Measurements from ENCODE around the gene RGS5. TPM values are rescaled to one million over a fixed set of nuclear protein-coding genes. Genes with fewer than 3 reads are reported as not detected.

The RGS5 gene
- total RNA-seq, 1 donor from 2014 or later, result 1.1 TPM

GRCh38 chr1:163205513-163205912 lies 2.8 kb upstream of the RGS5 start:
- H3K9me3 Mint-ChIP-seq, result no peaks in the 10 kb centered on the region
- no peaks in the 10 kb centered on the region for H3K27me3 Mint-ChIP-seq
- no peaks in the 10 kb centered on the region for H3K36me3 Mint-ChIP-seq (ENCODE audit: low read depth)
- no peak for TF ChIP-seq CTCF (IDR thresholded peaks at IDR 0.05)
- ATAC-seq (ENCODE audit: low read depth), result no peak
- CTCF ChIA-PET, result no interaction called here
- no peak overlapping the region for H3K4me3 Mint-ChIP-seq
- intact Hi-C loops (cut with micrococcal nuclease), result no loop called here
- POLR2A ChIA-PET, result no interaction called here
- no peaks in the 10 kb centered on the region for H3K4me1 Mint-ChIP-seq
- DNase-seq, result no peak
- no peak overlapping the region for H3K27ac Mint-ChIP-seq

DNA sequence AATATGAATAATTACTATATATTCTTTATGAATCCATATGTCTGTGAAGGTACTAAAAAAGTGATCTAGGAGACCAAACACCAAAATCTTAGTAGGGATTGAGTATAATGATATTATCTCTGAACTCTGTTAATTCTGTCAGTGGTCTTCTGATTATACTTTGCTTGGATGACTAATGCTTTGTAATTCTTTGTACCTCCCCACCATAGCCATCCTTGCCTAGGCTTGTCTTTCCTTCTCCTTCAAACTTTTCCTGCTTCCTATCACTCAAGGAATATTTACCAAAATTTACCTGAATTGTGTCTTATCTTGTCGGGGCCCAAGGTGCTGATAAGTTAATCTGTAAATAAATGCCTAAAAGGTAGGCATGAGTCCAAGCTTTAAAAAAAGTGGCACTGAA lies 845 bp upstream of the RGS5 start:
- Mint-ChIP-seq H3K27ac (no peak overlapping the region), H3K4me1 (no peaks in the 10 kb centered on the region), H3K9me3 (no peaks in the 10 kb centered on the region), H3K36me3 (ENCODE audit: low read depth) (no peaks in the 10 kb centered on the region), H3K4me3 (no peak overlapping the region), H3K27me3 (no peaks in the 10 kb centered on the region)
- ChIA-PET CTCF (no interaction called here), POLR2A (no interaction called here)
- ATAC-seq (ENCODE audit: low read depth) (no peak), DNase-seq (no peak)
- no peak for TF ChIP-seq CTCF (IDR thresholded peaks at IDR 0.05)
- intact Hi-C loops (cut with micrococcal nuclease), result no loop called here

GRCh38 chr1:163201906-163202305 lies 810 bp downstream of the RGS5 start:
- no peak for DNase-seq
- ATAC-seq (ENCODE audit: low read depth), result no peak
- H3K4me1 Mint-ChIP-seq, result no peaks in the 10 kb centered on the region
- H3K27me3 Mint-ChIP-seq, result no peaks in the 10 kb centered on the region
- intact Hi-C loops (cut with micrococcal nuclease), result no loop called here
- H3K4me3 Mint-ChIP-seq, result no peak overlapping the region
- no peaks in the 10 kb centered on the region for H3K9me3 Mint-ChIP-seq
- ChIA-PET CTCF (no interaction called here), POLR2A (no interaction called here)
- no peak for TF ChIP-seq CTCF (IDR thresholded peaks at IDR 0.05)
- no peak overlapping the region for H3K27ac Mint-ChIP-seq
- no peaks in the 10 kb centered on the region for H3K36me3 Mint-ChIP-seq (ENCODE audit: low read depth)

GRCh38 chr1:163197022-163197421 lies 5.7 kb downstream of the RGS5 start:
- intact Hi-C loops (cut with micrococcal nuclease), result no loop called here
- ChIA-PET CTCF (no interaction called here), POLR2A (no interaction called here)
- no peak for DNase-seq
- Mint-ChIP-seq H3K4me1 (no peaks in the 10 kb centered on the region), H3K27ac (no peak overlapping the region), H3K9me3 (no peaks in the 10 kb centered on the region), H3K27me3 (peaks cover 2% of the 10 kb centered on the region), H3K4me3 (no peak overlapping the region), H3K36me3 (ENCODE audit: low read depth) (no peaks in the 10 kb centered on the region)
- TF ChIP-seq CTCF (IDR thresholded peaks at IDR 0.05), result no peak
- no peak for ATAC-seq (ENCODE audit: low read depth)

DNA sequence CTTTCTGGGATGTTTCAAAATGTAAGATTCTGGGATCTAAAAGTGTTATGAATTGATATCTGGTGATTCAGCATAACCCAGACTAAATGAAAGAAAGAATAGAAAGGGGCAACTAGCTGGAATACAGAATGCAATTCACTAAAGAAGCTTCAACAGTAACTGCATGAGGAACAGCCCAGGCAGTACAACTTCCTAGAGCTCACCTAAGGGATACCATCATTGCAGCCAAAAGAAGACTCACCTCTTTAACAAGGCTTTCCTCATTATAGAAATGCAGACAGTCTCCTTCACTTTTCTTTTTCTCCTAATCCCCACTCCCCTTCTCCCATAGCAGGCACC lies 6.3 kb downstream of the RGS5 start:
- CTCF ChIA-PET, result no interaction called here
- H3K4me3 Mint-ChIP-seq, result no peak overlapping the region
- ATAC-seq (ENCODE audit: low read depth) (no peak), DNase-seq (no peak)
- H3K9me3 Mint-ChIP-seq, result no peaks in the 10 kb centered on the region
- peaks cover 2% of the 10 kb centered on the region for H3K27me3 Mint-ChIP-seq
- no peaks in the 10 kb centered on the region for H3K4me1 Mint-ChIP-seq
- H3K36me3 Mint-ChIP-seq (ENCODE audit: low read depth), result no peaks in the 10 kb centered on the region
- no peak overlapping the region for H3K27ac Mint-ChIP-seq
- intact Hi-C loops (cut with micrococcal nuclease), result no loop called here
- no peak for TF ChIP-seq CTCF (IDR thresholded peaks at IDR 0.05)
- POLR2A ChIA-PET, result no interaction called here

All from activated B cell treated with CpG ODN at 0.5 μM for 24 hours (primary cell).